GM18498 (cell line): ENCODE data around the gene HSD3B7.

Experiments used
- ATAC-seq: cut with Tn5 transposase; IDR thresholded peaks from one replicate; pipeline ENCODE4 v1.9.1; 2021; ENCODE audit warnings: mild to moderate bottlenecking, moderate library complexity; ENCODE audit not compliant: unreplicated experiment

HSD3B7 gene

DNA sequence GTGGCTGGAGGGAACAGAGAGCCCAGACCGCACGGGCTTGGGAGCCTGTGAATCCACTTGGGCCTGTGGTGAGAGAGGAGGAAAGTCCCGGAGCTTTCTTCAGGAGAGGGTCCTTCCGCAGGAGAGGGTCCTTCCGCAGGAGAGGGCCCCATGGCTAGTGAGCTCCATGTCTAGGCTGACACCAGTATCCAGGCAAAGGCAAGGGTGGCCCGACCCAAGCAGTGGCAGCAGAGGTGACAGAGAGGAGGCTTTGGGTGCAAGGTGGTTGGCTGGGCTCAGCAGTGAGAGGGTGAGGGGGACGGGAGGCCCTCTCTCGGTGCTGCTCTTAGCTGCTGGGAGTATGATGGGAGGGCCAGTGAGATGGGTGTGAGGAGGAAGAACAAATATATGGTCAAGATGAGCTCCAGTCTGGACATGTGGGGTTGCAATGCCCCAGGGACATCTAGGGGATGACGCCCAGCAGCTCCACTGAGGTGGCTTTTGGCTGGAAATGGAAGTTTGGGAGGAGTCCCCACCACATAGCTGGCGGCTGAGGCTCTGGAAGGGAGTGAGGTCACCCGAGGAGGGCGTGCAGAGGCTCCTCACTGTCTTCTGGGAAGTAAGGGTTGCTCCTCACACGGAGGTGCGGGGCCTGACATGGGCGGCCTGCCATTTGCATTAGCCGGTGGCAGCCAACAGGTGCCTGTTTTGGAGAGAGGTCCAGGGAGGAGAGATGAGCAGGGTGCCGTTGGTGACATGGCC lies 2.3 kb upstream of the HSD3B7 start:
- ATAC-seq: no peak

- ATAC-seq: no peak
These were observed 1.6 kb upstream of the HSD3B7 start for GRCh38 chr16:30983289-30983889.

DNA sequence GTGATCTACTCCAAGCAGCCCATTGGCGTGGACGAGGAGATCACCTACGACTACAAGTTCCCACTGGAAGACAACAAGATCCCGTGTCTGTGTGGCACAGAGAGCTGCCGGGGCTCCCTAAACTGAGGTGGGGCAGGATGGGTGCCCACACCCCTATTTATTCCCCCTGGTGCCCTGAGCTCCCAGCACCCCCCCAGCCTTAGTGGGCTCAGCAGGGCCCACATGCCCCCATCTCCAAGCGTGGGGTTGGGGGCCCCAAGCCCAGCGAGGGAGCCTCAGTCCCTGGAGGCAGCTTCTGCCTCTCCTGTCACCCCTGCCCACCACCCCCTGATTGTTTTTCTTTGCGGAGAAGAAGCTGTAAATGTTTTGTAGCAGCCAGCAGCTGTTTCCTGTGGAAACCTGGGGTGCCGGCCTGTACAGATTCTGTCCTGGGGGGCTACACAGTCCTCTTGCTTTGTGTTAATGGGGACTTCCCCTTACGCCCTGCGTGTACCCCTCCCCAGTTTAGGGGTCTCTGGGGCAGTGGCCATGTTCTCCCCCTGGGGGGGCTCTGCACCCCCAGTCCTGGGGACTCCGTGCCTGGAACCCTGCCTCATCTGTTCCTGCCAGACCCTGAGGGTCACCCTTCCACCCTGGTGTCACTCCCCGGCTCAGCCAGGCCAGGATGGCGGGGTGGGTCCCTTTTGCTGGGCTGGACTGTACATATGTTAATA lies 953 bp upstream of the HSD3B7 start:
- no peak for ATAC-seq

DNA sequence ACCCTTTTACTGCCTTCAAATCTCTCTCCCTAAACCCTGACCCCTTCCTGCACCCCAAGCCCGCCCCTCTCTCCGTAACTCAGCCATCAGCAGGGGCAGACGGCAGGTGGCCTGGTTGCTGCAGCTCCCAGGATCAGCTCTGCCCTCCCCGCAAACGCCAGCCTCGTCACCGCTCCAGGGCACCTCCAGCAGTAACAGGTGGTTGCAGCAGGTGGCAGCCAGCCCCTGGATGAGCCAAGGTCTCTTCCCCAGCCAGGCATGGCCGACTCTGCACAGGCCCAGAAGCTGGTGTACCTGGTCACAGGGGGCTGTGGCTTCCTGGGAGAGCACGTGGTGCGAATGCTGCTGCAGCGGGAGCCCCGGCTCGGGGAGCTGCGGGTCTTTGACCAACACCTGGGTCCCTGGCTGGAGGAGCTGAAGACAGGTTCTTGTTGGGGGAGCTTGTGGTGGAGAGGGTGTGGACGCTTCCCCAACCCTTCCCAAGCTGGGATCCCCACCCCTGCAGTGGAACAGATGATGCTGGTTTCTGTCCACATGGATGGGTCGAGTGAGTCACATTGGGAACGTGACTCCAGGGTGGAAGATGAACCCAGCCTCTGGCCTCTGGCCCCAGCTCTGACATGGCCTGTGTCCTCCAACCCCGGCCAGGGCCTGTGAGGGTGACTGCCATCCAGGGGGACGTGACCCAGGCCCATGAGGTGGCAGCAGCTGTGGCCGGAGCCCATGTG lies 558 bp downstream of the HSD3B7 start:
- ATAC-seq: no peak

DNA sequence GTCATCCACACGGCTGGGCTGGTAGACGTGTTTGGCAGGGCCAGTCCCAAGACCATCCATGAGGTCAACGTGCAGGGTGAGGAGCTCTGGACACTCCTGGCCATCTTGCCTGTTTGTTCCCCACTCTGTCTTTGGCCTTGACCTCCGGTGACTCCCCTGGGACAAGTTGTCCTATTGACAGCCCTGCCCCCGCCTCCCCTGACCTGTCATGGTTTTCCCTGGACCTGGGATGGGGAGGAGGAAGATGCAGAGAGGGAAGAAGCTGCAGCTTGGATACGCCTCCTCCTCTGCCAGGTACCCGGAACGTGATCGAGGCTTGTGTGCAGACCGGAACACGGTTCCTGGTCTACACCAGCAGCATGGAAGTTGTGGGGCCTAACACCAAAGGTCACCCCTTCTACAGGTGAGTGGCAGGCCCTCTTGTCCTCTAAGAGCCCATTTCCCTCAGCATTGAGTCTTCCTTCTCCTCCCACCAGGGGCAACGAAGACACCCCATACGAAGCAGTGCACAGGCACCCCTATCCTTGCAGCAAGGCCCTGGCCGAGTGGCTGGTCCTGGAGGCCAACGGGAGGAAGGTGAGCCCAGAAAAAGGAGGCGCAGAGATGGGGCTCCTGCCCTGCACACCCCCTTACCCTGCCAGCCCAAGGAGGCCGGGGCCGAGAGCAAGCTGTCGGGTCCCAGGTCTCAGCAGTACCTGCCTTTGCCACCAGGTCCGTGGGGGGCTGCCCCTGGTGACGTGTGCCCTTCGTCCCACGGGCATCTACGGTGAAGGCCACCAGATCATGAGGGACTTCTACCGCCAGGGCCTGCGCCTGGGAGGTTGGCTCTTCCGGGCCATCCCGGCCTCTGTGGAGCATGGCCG lies 1.4 kb downstream of the HSD3B7 start:
- no peak for ATAC-seq

DNA sequence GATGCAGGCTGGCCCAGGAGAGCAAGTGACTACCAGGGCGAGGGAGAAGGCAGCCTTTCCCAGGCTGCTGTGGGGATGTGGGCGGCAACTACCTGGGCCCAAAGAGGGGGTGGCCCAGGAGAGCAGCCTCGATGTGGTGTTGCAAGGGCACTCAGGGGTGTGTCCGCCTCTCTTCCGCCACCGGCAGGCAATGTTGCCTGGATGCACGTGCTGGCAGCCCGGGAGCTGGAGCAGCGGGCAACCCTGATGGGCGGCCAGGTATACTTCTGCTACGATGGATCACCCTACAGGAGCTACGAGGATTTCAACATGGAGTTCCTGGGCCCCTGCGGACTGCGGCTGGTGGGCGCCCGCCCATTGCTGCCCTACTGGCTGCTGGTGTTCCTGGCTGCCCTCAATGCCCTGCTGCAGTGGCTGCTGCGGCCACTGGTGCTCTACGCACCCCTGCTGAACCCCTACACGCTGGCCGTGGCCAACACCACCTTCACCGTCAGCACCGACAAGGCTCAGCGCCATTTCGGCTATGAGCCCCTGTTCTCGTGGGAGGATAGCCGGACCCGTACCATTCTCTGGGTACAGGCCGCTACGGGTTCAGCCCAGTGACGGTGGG lies 2.7 kb downstream of the HSD3B7 start:
- no peak for ATAC-seq

DNA sequence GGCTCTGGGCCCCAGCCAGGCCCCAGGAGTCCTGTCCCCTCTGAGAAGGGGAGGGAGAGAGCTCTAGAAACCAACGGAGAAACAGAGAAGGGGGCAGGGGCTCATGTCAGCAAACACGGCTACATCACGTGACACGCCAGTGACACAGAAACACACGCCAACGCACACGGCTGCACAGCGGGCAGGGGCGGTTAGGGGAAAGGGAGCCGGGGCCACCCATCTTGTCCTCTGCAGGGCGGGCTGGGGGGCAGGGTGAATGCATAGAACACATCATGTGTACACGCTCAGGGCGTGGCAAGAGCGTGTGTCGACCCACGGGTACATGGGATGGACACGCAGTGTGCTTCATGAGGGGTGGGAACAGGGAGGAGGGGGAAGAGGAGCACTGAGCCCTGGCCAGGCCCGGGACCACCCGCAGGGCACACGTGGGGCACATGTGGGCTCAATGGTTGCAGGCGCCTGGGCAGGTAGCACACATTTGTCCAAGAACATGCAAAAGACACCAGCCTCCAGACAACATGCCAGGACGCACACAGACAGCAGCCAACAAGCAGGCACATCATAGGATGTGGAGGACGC lies 4.6 kb downstream of the HSD3B7 start:
- ATAC-seq: no peak

GRCh38 chr16:30990105-30990504 lies 5.1 kb downstream of the HSD3B7 start:
- ATAC-seq: no peak

DNA sequence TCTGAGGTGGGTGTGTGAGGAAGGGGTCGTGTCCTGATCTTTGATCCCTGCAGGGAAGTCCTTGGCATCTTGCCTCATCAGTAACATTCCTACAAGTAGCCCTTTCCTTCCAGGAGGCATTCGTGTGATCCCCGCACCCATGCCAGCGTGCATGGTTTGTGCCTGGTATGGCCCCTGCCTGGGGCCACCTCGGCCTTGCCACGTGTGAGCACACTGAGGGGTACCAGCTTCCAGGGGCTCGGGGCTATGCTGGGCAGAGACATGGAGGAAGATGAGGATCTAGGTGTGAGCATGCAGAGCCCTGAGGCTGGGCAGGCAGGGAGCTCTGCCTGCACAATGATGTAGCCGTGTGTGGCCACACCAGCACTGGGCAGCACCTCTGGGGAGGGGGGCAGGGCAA lies 6.0 kb downstream of the HSD3B7 start:
- ATAC-seq: no peak

GRCh38 chr16:30992276-30992780 lies 7.3 kb downstream of the HSD3B7 start:
- ATAC-seq: no peak

- no peak for ATAC-seq
These were observed 8.2 kb downstream of the HSD3B7 start for GRCh38 chr16:30992931-30993816.

DNA sequence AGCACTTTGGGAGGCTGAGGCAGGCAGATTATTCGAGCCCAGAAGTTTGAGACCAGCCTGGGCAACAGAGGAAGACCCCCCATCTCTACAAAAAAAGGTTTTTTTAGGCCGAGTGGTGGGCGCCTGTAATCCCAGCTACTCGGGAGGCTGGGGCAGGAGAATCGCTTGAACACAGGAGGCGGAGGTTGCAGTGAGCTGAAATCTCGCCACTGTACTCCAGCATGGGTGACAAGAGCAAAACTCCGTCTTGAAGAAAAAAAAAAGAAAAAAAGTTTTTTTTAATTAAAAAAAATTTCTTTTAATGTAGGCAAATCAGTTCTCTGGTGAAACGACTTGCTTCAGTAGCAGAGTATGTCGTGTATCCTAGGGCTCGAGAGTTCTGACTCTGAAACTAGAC lies 10.9 kb downstream of the HSD3B7 start:
- no peak for ATAC-seq

DNA sequence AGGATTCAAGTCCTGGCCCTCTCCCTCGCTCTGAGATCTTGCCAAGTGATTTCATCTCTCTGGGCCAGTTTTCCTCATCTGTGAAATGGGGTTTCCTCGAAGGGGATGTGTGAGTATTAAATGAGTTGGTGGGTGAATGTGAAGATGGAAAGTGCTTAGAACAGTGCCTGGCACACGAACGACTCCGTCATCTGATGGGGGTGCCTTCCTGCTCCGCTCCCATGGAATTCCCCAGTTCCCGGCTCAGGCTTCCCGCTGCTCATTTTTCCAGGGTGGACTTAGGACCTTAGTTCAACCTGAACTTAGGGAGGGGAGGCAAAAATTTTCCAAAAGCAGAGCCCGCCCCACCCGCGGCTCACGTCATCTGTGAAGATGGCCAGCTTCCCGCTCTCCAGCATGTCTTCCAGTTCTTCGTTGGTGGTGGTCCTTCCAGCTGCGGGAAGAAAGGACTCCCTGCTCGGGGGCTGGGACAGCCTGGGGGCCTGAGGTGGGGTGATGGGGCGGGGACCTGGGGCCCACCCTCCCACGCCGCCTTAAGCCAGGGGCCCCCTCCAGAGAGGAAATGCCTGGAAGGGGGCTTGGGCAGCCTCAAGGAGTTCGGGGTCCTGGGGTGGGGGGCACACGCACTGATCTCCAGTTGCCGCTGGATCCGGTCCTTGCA lies 11.4 kb downstream of the HSD3B7 start:
- no peak for ATAC-seq

GRCh38 chr16:30996985-30997724 lies 12.1 kb downstream of the HSD3B7 start:
- ATAC-seq: peak; percentile 85

DNA sequence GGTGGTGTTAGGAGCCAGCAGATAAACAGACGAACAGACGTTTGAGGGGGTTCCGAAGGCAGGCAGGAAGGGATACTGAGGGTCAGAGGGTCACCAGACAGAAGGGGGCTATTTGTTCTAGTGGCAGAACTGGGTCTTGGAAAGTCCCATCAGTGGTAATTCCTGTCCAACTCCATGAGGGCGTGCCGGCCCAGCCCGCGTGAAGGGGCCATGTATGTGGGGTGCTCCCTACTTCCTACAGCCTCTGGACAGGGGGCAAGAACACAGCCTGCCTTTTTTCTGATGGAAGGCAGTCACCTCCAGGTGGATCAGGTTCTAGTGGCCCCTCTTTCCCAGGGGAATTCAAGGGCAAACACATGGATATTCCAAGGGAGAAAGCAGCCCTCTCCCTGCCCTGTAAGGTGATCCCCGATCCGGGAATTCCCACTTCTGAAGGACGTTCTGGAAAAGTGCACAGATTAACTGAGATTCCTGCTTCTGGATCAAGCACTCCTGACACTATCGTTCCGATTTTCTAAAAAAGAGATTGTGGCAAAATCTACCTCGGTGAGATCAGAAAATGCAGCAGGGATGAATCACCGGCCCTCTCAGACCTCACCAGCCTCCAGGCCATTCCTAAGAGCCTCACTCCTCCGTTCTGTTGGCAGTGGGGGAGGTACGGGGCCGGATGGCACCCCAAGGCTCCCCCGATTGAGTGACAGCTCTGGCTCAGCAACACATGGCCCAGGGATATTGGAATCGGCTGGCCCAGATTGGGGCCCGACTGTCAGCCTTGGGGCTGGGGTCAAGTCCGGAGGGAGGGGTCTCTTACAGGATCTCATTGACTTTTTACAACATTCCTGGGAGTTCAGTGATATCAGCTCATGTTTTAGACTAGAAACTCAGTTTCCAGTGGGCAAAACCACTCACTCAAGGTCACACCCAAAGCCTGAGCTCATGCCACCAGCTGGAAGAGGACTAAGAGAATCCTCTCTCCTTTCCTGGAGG lies 13.0 kb downstream of the HSD3B7 start:
- no peak for ATAC-seq
